ENCODE measurements around the gene E2F3.

GRCh38 chr6:20441921-20442320 lies 40.2 kb downstream of the E2F3 start:
- TF ChIP-seq CTCF (IDR thresholded peaks at IDR 0.05): no peak
- no peak for TF ChIP-seq POLR2A (IDR thresholded peaks at IDR 0.05)
- no peak for TF ChIP-seq POLR2AphosphoS5 (IDR thresholded peaks at IDR 0.05)
- TF ChIP-seq EP300 (IDR thresholded peaks at IDR 0.05): no peak

Data from stomach (tissue), 4 donors.